NCI-H345 (cell line): ENCODE measurements around the gene ZNF579.

ENCODE experiments used
- DNase-seq: peaks from one replicate; lab custom pipeline; 2025; lab: John Stamatoyannopoulos, UW

The ZNF579 gene

GRCh38 chr19:55580628-55581144, at the start of gene ZNF579:
TSS of gene ZNF579 (minus strand) at chr19:55580848. CDS start at chr19:55579639, 1,209 bp downstream.
- DNase-seq, result peak; percentile 85

- no peak for DNase-seq
These were observed 45.7 kb upstream of the ZNF579 start for GRCh38 chr19:55626350-55626749.

GRCh38 chr19:55625004-55625326, 44.3 kb upstream of the ZNF579 start:
- DNase-seq, result no peak

- peak; percentile 88 for DNase-seq
These were observed 43.7 kb upstream of the ZNF579 start, which contains the start of gene ZNF784 for GRCh38 chr19:55624109-55625003. TSS of gene ZNF784 (minus strand) at chr19:55624566. CDS start at chr19:55624561, 5 bp downstream.

- DNase-seq, result no peak
These were observed 42.9 kb upstream of the ZNF579 start for GRCh38 chr19:55623561-55623960.

- DNase-seq, result no peak
These were observed 42.5 kb upstream of the ZNF579 start for GRCh38 chr19:55623130-55623529.

GRCh38 chr19:55622242-55622969, 41.8 kb upstream of the ZNF579 start:
- DNase-seq, result no peak

GRCh38 chr19:55621673-55622231, 41.1 kb upstream of the ZNF579 start:
- DNase-seq, result no peak

GRCh38 chr19:55621205-55621672, 40.6 kb upstream of the ZNF579 start:
- DNase-seq, result no peak

GRCh38 chr19:55620410-55621204, 40.0 kb upstream of the ZNF579 start:
- no peak for DNase-seq

- DNase-seq, result no peak
These were observed 38.6 kb upstream of the ZNF579 start for GRCh38 chr19:55619286-55619685.

GRCh38 chr19:55618426-55618825, 37.8 kb upstream of the ZNF579 start:
- DNase-seq, result no peak

GRCh38 chr19:55617426-55617825, 36.8 kb upstream of the ZNF579 start:
- DNase-seq, result no peak

GRCh38 chr19:55616395-55616875, 35.8 kb upstream of the ZNF579 start:
- no peak for DNase-seq

- DNase-seq, result no peak
These were observed 35.1 kb upstream of the ZNF579 start for GRCh38 chr19:55615543-55616394.

GRCh38 chr19:55614711-55615542, 34.3 kb upstream of the ZNF579 start:
- DNase-seq, result no peak

- DNase-seq, result no peak
These were observed 33.5 kb upstream of the ZNF579 start for GRCh38 chr19:55613930-55614710.

- no peak for DNase-seq
These were observed 32.7 kb upstream of the ZNF579 start for GRCh38 chr19:55613396-55613795.
